ENCODE data around the gene CMAS. TPM values are rescaled to one million over a fixed set of nuclear protein-coding genes. Genes with fewer than 3 reads are reported as not detected.

CMAS gene
- polyA plus RNA-seq, 1 of the 3 experiments (the other 2 are of a cell fraction): 16.0 TPM

DNA sequence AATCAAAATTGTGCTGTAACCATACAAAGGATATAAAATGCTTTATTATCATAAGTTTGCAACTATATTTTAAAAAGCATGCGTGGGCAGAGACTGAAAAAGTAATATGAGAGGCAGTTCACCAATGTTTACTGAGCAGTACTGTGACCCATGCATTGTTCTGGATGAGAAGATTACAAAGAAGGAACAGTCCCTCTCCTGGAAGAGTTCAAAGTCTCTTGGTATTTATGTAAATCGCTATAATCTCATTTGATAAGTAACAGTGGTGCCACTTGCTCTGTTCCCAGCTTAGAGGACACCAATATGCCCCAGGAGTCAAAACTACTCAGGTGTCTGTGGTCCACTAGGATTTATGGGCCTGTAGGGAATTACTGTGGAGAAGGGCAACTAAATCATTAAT lies 2.1 kb upstream of the CMAS start:
- Histone ChIP-seq H3K4me3 (ENCODE audit: low read depth in 2 of 2, low read length in 1 of 2) (no peak overlapping the region), H3K27ac (ENCODE audit: low read depth in 2 of 2, low read length in 1 of 2) (no peak overlapping the region), H3K79me2 (ENCODE audit: insufficient read depth) (peaks cover 20% of the 10 kb centered on the region; the same call in 1 of the 2 replicates), H3K36me3 (replicated peaks in 1 of 2; ENCODE audit: control insufficient read depth in 1 of 2, insufficient read depth in 2 of 2, low read length in 1 of 2) (peaks cover 0 to 2% of the 10 kb centered on the region in 2 experiments), H3K27me3 (ENCODE audit: insufficient read depth) (no peaks in the 10 kb centered on the region), H3K9ac (no peak overlapping the region), H4K20me1 (ENCODE audit: insufficient read depth) (no peaks in the 10 kb centered on the region; the same call in 1 of the 2 replicates), H3K9me2 (no peaks in the 10 kb centered on the region), H2AFZ (ENCODE audit: low read depth) (no peak overlapping the region), H3K4me2 (no peak overlapping the region), H3K4me1 (ENCODE audit: control insufficient read depth in 1 of 2, insufficient read depth in 2 of 2, low read depth in 1 of 2, low read length in 1 of 2) (peaks cover 4 to 6% of the 10 kb centered on the region in 2 experiments; a peak in 2 of 4 replicates), H3F3A (replicated peaks; ENCODE audit: insufficient read depth) (no peaks in the 10 kb centered on the region), H3K9me3 (no peaks in the 10 kb centered on the region)
- TF ChIP-seq GABPA (IDR thresholded peaks at IDR 0.05; ENCODE audit: low read depth) (no peak), MXI1 (IDR thresholded peaks at IDR 0.05; ENCODE audit: low read depth, low read length) (no peak), TEAD4 (IDR thresholded peaks at IDR 0.05; ENCODE audit: borderline replicate concordance, insufficient read depth) (no peak), EZH2phosphoT487 (IDR thresholded peaks at IDR 0.05; ENCODE audit: borderline replicate concordance, low read depth) (no peak), RAD21 (IDR thresholded peaks at IDR 0.05; ENCODE audit: low read length) (no peak), JUND (IDR thresholded peaks at IDR 0.05) (no peak), SMC3 (IDR thresholded peaks at IDR 0.05; ENCODE audit: low read depth, low read length) (no peak), POLR2AphosphoS5 (IDR thresholded peaks at IDR 0.05; ENCODE audit: low read depth, low read length) (no peak), RFX5 (IDR thresholded peaks at IDR 0.05; ENCODE audit: low read length) (no peak), CHD2 (IDR thresholded peaks at IDR 0.05; ENCODE audit: low read length, partially characterized antibody) (no peak)
- TF ChIP-seq, protein P1, sequence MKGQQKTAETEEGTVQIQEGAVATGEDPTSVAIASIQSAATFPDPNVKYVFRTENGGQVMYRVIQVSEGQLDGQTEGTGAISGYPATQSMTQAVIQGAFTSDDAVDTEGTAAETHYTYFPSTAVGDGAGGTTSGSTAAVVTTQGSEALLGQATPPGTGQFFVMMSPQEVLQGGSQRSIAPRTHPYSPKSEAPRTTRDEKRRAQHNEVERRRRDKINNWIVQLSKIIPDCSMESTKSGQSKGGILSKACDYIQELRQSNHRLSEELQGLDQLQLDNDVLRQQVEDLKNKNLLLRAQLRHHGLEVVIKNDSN (IDR thresholded peaks at IDR 0.05; ENCODE audit: borderline replicate concordance, low read depth): no peak
- TF ChIP-seq, protein P2, sequence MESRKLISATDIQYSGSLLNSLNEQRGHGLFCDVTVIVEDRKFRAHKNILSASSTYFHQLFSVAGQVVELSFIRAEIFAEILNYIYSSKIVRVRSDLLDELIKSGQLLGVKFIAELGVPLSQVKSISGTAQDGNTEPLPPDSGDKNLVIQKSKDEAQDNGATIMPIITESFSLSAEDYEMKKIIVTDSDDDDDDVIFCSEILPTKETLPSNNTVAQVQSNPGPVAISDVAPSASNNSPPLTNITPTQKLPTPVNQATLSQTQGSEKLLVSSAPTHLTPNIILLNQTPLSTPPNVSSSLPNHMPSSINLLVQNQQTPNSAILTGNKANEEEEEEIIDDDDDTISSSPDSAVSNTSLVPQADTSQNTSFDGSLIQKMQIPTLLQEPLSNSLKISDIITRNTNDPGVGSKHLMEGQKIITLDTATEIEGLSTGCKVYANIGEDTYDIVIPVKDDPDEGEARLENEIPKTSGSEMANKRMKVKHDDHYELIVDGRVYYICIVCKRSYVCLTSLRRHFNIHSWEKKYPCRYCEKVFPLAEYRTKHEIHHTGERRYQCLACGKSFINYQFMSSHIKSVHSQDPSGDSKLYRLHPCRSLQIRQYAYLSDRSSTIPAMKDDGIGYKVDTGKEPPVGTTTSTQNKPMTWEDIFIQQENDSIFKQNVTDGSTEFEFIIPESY (IDR thresholded peaks at IDR 0.05; ENCODE audit: borderline replicate concordance, low read depth): no peak
- TF ChIP-seq, protein P3, sequence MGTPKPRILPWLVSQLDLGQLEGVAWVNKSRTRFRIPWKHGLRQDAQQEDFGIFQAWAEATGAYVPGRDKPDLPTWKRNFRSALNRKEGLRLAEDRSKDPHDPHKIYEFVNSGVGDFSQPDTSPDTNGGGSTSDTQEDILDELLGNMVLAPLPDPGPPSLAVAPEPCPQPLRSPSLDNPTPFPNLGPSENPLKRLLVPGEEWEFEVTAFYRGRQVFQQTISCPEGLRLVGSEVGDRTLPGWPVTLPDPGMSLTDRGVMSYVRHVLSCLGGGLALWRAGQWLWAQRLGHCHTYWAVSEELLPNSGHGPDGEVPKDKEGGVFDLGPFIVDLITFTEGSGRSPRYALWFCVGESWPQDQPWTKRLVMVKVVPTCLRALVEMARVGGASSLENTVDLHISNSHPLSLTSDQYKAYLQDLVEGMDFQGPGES (IDR thresholded peaks at IDR 0.05; ENCODE audit: low read depth, low read length): no peak
- TF ChIP-seq, protein P4, sequence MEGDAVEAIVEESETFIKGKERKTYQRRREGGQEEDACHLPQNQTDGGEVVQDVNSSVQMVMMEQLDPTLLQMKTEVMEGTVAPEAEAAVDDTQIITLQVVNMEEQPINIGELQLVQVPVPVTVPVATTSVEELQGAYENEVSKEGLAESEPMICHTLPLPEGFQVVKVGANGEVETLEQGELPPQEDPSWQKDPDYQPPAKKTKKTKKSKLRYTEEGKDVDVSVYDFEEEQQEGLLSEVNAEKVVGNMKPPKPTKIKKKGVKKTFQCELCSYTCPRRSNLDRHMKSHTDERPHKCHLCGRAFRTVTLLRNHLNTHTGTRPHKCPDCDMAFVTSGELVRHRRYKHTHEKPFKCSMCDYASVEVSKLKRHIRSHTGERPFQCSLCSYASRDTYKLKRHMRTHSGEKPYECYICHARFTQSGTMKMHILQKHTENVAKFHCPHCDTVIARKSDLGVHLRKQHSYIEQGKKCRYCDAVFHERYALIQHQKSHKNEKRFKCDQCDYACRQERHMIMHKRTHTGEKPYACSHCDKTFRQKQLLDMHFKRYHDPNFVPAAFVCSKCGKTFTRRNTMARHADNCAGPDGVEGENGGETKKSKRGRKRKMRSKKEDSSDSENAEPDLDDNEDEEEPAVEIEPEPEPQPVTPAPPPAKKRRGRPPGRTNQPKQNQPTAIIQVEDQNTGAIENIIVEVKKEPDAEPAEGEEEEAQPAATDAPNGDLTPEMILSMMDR (IDR thresholded peaks at IDR 0.05): no peak
- TF ChIP-seq, protein P5, sequence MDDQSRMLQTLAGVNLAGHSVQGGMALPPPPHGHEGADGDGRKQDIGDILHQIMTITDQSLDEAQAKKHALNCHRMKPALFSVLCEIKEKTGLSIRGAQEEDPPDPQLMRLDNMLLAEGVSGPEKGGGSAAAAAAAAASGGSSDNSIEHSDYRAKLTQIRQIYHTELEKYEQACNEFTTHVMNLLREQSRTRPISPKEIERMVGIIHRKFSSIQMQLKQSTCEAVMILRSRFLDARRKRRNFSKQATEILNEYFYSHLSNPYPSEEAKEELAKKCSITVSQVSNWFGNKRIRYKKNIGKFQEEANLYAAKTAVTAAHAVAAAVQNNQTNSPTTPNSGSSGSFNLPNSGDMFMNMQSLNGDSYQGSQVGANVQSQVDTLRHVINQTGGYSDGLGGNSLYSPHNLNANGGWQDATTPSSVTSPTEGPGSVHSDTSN (IDR thresholded peaks at IDR 0.05): no peak
- DNase-seq: no peak
- 20% methylated on average over 2 of the region's 2 CpGs for WGBS (ENCODE audit: low lambda C conversion rate)
- CTCF ChIA-PET: no interaction called here
- POLR2A ChIA-PET: no interaction called here

Data from SK-N-SH (cell line).